HG03108 (cell line): Measurements from ENCODE around the gene IL7R.
"Not testable (repeated sequence)": the region's sequence is repeated elsewhere in the genome, so short reads cannot be mapped to it uniquely, and the experiment has no call there.

Experiments
- ATAC-seq: cut with Tn5 transposase; IDR thresholded peaks from one replicate; pipeline ENCODE4 v1.9.1; 2021; ENCODE audit warnings: moderate library complexity; ENCODE audit not compliant: unreplicated experiment

Gene IL7R

DNA sequence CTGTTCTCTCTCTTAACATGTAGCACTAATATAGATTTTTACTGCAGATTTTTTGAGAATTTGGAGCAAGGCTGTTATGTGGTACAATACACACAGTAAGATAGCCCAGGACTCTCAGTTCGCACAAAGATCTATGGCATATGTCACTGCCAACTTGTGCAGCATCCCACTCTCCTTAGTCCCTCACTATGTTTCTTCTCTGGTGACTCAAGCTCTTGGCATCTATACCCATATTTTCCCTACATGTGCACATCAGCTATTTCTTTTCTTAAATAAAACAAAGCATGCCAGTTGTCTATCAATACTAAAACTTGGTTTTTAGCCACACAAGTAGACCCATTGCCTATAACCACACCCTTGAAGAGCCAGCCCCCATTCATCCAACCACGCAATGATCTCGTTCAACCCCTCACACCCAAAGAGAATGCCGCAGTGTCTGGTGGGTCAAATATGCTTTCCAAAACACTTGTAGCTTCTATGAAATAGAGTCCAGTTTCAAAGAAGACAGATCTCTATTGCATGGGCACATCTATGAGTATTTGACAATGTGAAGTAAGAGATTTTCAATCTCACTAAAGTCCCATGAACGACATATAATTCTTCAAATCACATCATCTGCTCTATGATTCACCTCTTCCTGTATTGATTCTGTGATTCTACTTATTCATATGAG is 18.2 kb upstream of the IL7R start:
- ATAC-seq, result no peak

DNA sequence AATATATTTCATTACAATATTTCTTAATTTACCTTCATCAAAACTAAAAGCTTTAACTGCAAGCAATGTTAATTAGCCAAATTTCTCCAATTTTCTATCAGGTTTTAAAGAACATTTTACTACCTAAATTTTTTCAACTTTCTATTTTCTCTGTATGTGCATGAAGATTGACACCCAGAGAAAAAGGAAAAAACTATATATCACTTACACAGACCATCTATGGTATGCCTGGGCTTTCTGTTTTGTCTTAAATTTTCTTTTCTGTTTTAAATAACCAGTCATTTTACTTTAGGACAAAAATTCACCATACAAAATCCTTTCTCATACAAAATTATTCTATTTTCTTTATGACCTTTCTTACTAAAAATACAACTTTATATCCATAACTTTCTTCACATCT is 13.8 kb upstream of the IL7R start:
- ATAC-seq, result no peak

DNA sequence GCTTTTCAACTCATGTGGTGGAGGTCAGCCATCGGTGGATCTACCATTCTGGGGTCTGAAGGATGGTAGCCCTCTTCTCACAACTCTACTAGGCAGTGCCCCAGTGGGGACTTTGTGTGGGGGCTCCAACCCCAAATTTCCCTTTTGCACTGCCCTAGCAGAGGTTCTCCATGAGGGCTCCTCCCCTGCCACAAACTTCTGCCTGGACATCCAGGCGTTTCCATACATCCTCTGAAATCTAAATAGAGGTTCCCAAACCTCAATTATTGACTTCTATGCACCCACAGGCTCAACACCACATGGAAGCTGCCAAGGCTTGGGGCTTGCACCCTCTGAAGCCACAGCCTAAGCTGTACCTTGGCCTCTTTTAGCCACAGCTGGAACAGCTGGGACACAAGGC is 11.2 kb upstream of the IL7R start:
- ATAC-seq, result not testable (repeated sequence)

DNA sequence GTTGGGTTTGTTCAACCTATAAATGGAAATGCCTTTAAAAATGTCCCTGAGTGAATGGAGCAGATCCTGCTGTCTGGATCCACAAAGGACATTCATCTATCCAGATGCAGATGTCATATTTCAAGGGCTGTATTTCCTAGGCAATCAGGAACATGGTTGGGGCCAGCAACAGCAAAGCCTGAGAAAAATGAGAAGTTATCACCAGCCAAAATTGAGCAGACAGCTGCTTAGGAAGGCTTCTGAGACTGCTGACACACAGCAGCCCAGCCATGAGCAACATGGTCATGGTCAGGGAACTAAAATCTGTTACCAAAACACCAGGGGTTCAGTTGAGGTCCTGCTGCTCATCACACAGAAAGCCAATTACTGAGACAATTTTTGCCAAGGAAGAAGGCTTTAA is 9.2 kb upstream of the IL7R start:
- no peak for ATAC-seq

DNA sequence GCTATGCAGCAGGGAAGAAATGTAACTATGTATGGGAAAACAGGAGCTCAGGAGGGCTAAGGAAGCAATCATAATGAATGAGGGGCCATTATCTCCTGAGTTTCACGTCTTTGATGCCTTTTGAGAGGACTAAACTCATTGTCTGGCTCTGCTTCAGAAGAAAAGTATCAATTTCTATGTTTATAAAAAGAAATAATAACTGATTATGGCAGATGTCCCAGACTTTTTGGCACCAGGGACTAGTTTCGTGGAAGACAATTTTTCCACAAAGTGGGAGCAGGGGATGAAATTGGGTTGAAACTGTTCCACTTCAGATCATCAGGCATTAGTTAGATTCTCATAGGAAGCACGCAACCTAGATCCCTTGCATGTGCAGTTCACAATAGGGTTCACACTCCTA is 8.7 kb upstream of the IL7R start:
- no peak for ATAC-seq

DNA sequence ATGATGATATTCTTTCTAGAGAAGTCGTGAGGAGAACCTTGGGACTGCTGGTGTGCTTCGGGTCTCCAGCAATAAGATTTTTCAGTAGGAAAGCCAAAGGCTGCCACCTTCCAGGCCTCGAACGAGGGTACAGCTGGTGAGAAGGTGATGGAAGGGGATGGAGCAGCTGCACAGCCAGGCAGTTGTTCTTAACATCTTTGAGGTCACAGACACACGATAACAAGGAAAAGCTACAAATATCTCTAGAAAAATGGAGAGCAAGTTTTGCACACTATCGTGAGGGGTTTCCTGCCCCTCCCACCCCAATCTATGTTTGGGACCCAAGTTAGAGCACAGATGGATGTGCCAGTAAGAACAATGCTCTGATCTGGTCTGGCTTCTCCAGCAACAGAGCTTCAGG is 6.8 kb upstream of the IL7R start:
- no peak for ATAC-seq

DNA sequence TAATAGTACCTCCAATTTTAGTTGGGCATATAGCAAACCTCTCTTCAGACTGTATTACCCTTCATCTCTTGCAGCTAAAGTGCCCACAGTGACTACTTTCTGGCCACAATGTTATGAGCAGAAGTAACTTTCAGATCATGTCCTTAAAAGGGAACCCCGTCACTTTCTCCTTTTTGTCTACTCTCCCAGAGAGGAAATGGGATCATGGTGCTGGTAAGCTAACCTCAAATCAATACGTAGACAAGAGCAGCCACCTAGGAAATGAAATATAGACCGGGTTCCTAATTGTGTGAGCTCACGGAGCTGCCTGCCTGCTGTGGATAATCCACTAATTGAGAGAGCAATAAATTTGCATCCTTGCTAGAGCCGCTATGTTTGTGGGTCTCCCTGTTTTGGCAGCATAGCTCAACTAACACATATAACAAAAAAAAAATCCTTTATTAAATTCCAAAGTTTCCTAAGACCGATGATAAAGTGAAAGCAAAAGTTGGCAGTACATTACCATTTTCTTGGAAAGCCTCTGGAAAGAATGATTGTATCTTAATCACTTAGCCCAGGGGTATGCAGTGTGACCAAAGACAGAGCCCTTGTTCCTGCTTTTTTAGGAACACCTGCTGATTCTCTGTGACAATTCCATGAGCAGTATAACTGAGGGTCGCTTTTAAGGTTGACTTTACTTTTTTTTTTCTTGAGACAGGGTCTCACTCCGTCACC is 5.6 kb upstream of the IL7R start:
- ATAC-seq, result no peak

DNA sequence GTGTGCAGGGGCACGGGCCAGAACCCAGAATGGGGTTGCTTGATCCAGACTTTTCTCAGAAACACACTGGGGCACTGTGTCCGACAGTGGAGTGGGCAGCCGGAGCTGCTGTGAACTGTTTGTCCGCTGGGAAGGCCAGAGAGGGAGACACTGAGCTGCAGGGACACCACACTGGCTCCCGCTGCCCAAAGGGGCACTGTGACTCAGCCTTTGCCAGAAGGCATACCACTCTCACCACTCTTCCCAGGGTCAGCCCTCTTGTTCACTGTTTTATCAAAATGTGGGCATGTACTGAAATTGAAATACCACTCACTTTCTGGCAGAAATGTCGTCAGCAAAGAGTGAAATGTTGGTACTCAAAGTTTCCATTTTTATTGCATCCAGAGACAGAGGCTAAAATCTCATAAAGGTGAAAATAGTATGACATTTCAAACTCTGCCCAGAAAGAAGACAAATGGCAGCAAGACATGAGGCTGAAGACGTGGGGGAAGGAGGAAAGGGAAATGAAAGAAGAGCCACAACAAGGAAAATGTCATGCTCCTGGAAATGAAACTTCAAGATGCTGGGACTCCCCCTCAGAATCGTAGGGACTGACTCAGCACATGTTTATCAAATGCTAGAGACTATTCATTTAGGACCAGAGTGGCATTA is 4.5 kb upstream of the IL7R start:
- ATAC-seq, result no peak

DNA sequence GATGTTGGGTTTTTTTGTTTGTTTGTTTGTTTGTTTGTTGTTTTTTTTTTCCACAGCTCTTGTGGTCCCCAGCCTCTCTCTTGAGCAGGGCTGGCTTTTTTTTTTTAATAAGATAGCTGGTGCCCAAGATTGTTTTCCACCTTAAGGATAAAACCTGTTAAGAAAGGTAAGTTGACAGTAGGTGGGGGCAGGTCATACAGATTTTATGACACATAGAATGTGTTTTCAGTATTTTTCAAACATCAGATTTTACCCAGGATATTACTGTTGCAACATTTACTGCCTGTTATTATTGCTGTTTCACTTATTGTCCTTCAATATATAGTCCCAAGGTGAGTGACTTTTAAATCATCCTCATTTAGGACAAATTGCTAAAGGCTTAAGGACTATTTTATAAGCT is 3.9 kb upstream of the IL7R start:
- ATAC-seq, result no peak

DNA sequence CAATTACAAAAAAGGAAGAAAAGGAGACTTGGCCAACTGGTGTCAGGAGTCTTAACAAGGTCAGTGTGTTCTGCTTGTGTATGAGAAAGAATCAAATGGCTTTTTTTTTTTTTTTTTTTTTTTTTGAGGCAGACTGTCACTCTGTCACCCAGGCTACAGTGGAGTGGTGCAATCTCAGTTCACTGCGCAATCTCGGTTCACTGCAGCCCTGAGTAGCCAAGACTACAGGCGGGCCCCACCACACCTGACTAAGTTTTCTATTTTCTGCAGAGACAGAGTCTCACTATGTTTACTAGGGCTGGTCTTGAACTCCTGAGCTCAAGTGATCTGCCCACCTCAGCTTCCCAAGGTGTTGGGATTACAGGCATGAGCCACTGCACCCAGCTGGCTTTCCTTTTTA is 3.1 kb upstream of the IL7R start:
- no peak for ATAC-seq

DNA sequence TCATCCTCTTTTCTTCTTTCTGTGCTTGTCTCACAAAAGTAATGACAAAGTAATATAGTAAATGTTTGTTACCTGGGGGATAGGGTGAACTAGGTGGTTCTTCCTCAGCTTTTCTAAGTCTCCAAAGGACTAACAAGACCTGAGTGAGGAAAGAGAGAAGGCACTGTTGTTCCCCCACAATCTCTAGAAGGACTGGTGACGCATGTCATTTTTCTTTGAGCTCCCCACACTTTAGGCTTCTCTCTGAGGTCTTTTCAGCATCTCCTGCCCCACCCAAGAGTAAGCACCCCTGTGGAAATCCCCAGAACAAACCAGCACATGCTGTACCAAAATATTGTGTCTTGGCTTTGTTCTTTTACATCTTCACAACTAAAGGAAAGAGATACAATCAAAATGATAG is 2.4 kb upstream of the IL7R start:
- ATAC-seq, result no peak

DNA sequence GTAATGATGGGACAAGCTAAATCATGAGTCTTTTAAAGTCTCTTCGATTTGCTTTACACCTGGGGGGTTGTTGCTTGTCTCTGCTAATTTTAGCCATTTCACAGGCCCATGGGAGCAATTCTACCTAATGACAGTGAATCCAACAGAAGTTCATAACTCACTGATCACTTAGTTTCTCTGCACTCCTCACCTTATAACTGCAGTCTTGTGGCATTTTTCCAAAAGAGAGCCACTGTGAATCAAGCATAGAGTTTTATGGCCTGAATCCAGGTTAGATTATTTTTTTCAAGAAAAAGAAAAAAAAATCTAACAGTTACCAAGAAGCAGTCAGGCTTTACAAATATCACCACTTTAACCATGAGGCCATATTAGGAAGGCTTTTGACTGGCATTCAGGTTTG is 1.5 kb upstream of the IL7R start:
- no peak for ATAC-seq

DNA sequence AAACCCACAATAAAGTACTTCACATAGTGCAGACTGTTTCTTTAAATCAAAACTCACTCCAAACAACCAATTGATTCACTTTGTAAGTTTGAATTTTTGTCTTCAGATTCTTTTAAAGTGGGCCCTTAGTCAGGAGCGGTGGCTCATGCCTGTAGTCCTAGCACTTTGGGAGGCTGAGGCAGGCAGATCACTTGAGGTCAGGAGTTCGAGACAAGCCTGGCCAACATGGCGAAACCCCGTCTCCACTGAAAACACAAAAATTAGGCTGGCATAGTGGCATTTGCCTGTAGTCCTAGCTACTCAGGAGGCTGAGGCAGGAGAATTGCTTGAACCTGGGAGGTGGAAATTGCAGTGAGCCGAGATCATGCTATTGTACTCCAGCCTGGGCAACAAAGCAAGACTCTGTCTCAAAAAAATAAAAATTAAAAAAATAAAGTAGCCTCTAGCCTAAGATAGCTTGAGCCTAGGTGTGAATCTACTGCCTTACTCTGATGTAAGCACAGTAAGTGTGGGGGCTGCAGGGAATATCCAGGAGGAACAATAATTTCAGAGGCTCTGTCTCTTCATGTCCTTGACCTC is 416 bp upstream of the IL7R start:
- not testable (repeated sequence) for ATAC-seq

DNA sequence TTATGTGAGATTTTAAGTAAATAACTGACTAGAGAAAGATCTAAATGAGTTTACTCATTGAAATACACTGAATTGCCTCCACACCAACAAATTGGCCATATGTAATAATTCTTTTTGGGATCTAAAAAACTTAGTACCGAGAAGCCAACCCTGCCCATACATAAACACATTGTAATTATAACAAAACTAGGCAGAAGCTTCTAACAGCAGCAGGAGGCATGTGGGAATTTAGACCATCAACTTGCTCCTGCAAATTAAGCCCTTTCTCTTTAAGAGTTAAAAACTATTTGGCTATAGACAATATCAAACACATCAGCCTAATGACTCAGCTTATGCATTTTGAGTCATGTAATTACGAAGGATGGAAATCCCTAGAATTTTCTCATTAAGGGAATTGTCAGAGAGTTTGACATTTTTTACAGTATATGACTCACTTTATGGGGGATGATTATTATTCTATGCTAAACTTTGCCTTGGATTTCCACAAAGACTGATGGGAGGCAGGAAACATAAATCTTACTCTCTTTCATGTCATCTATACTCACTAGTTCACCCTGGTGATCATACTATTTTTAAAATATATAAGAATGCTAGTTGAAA is 1.0 kb downstream of the IL7R start:
- no peak for ATAC-seq

DNA sequence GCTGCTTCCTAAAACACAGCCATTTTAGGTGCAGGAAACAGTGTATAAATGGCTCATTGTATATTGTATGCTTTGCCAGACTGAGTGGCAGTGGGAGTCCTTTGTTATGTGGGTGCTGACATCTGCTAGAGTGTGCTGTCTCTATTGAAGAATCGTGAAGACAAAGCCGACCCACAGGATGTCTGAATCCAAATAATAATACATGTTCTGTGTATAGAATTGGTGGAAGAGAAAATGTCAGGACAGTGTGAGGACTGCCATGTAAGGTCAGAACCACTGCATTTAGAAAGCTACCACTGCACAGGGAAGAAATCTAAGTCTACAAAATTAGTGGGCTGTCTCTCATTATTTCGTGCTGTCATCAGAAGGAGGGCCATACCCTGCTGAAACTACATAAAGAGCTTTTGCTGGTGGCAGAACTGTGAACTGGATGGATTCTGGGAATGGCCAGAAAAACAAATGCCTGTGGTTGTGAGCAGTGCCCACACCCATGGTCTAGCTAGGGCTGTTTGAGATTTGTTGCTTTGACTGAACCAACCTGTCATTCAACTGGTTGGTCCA is 2.5 kb downstream of the IL7R start:
- ATAC-seq, result no peak

DNA sequence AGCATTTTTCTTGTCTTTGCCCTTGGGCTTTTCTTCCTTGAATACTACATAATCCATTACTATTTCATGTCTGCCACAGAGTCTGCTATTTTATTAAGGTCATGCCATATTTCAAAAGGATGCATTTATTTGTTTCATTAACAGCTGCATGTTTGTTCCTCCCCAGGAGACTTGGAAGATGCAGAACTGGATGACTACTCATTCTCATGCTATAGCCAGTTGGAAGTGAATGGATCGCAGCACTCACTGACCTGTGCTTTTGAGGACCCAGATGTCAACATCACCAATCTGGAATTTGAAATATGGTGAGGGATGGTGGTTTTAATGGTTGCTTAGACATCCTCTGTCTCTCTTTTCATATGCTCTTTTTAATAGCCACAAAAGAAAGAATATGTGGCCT is 4.0 kb downstream of the IL7R start:
- no peak for ATAC-seq

DNA sequence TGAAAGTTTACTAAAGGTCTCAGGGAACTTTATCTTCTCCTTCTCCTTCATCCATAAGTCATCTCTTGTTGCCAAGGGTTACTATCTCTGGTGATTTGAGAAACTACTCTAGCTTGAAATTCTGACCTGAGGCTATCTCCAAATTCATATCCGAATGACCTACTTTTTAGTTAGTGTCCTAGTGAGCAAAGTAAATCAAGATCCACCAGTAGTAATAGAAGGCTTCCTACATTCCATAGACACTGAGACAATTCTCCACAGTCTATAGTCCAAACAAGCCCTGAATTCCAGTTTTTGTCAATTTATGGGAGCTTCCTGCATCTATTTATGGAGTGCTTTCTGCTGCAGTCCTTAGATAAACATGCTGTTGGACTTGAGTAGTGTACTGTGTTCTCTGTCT is 5.0 kb downstream of the IL7R start:
- no peak for ATAC-seq

DNA sequence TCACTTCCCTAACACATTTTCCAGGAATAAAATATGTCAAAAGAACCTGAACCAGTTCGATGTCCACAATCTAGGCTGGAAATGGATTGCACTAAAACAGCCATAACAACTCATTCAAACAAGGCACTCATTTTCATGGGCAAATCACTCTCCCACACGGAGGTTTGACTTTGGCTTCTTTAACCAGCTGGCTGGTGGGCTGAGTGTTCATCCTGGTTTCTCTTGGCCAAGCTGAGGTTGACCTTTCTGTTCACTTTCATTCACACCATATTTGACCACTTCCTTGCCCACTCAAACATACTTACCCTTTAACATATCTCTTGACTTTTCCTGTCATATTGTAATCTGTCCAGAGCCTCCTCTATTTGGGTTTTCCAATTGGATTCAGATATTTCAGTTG is 5.4 kb downstream of the IL7R start:
- no peak for ATAC-seq

DNA sequence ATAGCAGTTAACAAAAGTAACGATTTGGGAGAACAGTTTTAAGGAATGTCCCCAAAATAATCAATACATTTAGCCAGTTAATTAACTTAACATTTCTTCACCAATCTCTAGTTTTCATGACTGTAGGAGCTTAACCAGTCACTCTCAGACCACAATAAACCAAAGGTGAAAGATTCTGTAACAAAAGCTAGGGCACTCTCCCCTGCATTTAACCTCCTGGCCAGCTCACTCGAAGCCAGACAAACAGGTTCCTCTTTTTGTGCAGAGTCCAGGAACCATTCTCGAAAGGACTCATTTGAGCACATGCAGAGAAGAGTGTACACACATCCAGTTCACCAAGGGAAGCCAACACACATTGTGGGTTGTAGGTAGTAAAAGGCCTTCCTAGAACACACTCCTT is 6.5 kb downstream of the IL7R start:
- no peak for ATAC-seq

DNA sequence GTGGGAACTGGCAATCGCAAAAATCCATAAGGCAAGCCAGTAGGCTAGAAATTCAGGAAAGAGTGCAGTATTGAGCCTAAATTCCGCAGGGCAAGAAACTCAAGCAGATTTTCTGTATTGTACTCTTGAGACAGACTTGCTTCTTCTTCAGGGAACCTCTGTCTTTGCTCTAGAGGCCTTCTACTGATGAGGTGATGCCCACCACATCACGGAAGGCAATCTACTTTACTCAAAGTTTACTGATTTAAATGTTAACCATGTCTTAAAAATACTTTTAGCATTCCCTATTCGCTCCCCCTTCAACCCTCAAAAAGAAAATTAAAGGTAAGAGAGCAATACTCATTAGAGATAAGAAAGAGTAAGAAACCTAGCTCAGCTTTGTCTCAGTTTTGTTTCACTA is 11.3 kb downstream of the IL7R start:
- no peak for ATAC-seq

DNA sequence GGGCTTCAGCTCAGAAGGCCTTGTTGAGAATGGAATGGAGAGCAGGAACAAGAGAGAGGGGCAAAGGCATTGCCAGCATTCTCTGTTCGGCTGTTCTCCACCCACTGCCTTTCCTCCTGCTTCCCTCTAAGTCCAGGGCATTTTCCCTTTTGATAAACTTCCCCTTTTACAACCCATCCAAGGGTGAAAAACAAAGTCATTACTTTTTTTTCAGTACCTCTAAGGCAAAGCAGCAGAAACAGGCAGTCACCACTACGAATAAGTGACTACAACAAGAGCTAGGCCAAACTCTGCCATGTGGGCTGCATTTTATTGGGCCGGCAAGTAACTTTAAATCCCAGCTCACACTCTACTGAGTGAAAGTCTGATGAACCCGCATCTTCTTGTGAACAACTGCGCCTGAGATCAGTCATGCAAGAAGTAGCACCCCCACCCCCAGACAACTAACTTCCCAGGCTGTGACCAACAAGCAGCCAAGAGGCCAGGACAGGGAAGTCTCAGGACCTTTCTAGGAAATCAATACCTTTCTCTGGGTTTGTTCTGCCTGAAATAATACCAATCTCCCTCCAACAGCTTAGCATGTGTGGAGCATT is 13.1 kb downstream of the IL7R start:
- ATAC-seq, result no peak
